HUES64 (cell line): ENCODE data around the gene AQP9.

Experiments
- H3K27ac ChIP-seq: 2 replicates; pipeline ENCODE4 v1.7.0; 2013; ENCODE audit warnings: low read depth, low read length, inconsistent platforms
- H3K27me3 ChIP-seq: 2 replicates; pipeline ENCODE4 v1.6.1; 2013; ENCODE audit warnings: mild to moderate bottlenecking, low read length; ENCODE audit not compliant: insufficient read depth
- H3K36me3 ChIP-seq: 2 replicates; pipeline ENCODE4 v1.6.1; 2013; ENCODE audit warnings: mild to moderate bottlenecking, low read length; ENCODE audit not compliant: insufficient read depth
- H3K4me1 ChIP-seq: 2 replicates; pipeline ENCODE4 v1.6.1; 2013; ENCODE audit warnings: mild to moderate bottlenecking, low read length, moderate library complexity; ENCODE audit not compliant: insufficient read depth
- H3K4me3 ChIP-seq: 2 replicates; pipeline ENCODE4 v1.5.1; 2013; ENCODE audit warnings: mild to moderate bottlenecking, low read length, moderate library complexity
- H3K9ac ChIP-seq: 2 replicates; pipeline ENCODE4 v1.6.1; 2013; ENCODE audit warnings: mild to moderate bottlenecking, low read depth, low read length
- H3K9me3 ChIP-seq: 2 replicates; pipeline ENCODE4 v1.6.1; 2013; ENCODE audit warnings: low read depth, low read length; ENCODE audit not compliant: insufficient read depth
- WGBS: fragments of 150-250, 120-280 bp; methylation state at CpG from one replicate; pipeline ENCODE4 v1.1.7; 2013; ENCODE audit warnings: missing lambda C conversion rate; 5-methylcytosine and 5-hydroxymethylcytosine counted together

AQP9 gene

GRCh38 chr15:58139989-58140522 lies 1.9 kb downstream of the AQP9 start:
- H3K27me3 ChIP-seq: no peaks in the 10 kb centered on the region
- H3K9ac ChIP-seq: no peak overlapping the region
- no peaks in the 10 kb centered on the region for H3K36me3 ChIP-seq
- 95% methylated on average over 3 of the region's 3 CpGs for WGBS
- peaks cover 8% of the 10 kb centered on the region; the same call in 1 of the 2 replicates for H3K4me1 ChIP-seq
- no peak overlapping the region for H3K4me3 ChIP-seq
- H3K9me3 ChIP-seq: no peaks in the 10 kb centered on the region
- no peak overlapping the region for H3K27ac ChIP-seq

GRCh38 chr15:58141894-58142293 lies 3.7 kb downstream of the AQP9 start:
- Histone ChIP-seq H3K36me3 (no peaks in the 10 kb centered on the region), H3K9ac (no peak overlapping the region), H3K27ac (no peak overlapping the region), H3K27me3 (no peaks in the 10 kb centered on the region), H3K9me3 (no peaks in the 10 kb centered on the region), H3K4me1 (peaks cover 8% of the 10 kb centered on the region; the same call in 1 of the 2 replicates), H3K4me3 (no peak overlapping the region)
- WGBS: 90% methylated on average over 6 of the region's 6 CpGs

GRCh38 chr15:58142827-58143461 lies 4.8 kb downstream of the AQP9 start:
- 85% methylated on average over 6 of the region's 6 CpGs for WGBS
- Histone ChIP-seq H3K27me3 (no peaks in the 10 kb centered on the region), H3K4me3 (no peak overlapping the region), H3K9me3 (no peaks in the 10 kb centered on the region), H3K36me3 (no peaks in the 10 kb centered on the region), H3K4me1 (peaks cover 8% of the 10 kb centered on the region; the same call in 1 of the 2 replicates), H3K9ac (no peak overlapping the region), H3K27ac (no peak overlapping the region)

- no peaks in the 10 kb centered on the region for H3K4me1 ChIP-seq
Measured at GRCh38 chr15:58145606-58146005, 7.4 kb downstream of the AQP9 start.

GRCh38 chr15:58146211-58146610 lies 8.0 kb downstream of the AQP9 start:
- Histone ChIP-seq H3K36me3 (no peaks in the 10 kb centered on the region), H3K27me3 (no peaks in the 10 kb centered on the region), H3K9me3 (no peaks in the 10 kb centered on the region), H3K9ac (no peak overlapping the region), H3K4me3 (no peak overlapping the region), H3K27ac (no peak overlapping the region), H3K4me1 (no peaks in the 10 kb centered on the region)
- no CpG with 5 or more reads among the region's 4 CpGs for WGBS

More at GRCh38 chr15:58145606-58146005, 7.4 kb downstream of the AQP9 start:
- H3K9me3 ChIP-seq: no peaks in the 10 kb centered on the region
- H3K36me3 ChIP-seq: no peaks in the 10 kb centered on the region
- no peak overlapping the region for H3K9ac ChIP-seq
- H3K4me3 ChIP-seq: no peak overlapping the region
- H3K27ac ChIP-seq: no peak overlapping the region
- H3K27me3 ChIP-seq: no peaks in the 10 kb centered on the region

GRCh38 chr15:58146749-58147148 lies 8.6 kb downstream of the AQP9 start:
- H3K4me1 ChIP-seq: no peaks in the 10 kb centered on the region
- H3K36me3 ChIP-seq: no peaks in the 10 kb centered on the region
- no peak overlapping the region for H3K27ac ChIP-seq
- no peaks in the 10 kb centered on the region for H3K9me3 ChIP-seq
- H3K27me3 ChIP-seq: no peaks in the 10 kb centered on the region
- no peak overlapping the region for H3K9ac ChIP-seq
- H3K4me3 ChIP-seq: no peak overlapping the region
- 86% methylated on average over 7 of the region's 7 CpGs for WGBS

GRCh38 chr15:58147171-58147611 lies 9.0 kb downstream of the AQP9 start:
- no peaks in the 10 kb centered on the region for H3K36me3 ChIP-seq
- no peaks in the 10 kb centered on the region for H3K9me3 ChIP-seq
- no peaks in the 10 kb centered on the region for H3K4me1 ChIP-seq
- no peak overlapping the region for H3K9ac ChIP-seq
- 97% methylated on average over 5 of the region's 5 CpGs for WGBS
- no peak overlapping the region for H3K4me3 ChIP-seq
- H3K27ac ChIP-seq: no peak overlapping the region
- H3K27me3 ChIP-seq: no peaks in the 10 kb centered on the region

GRCh38 chr15:58148120-58148519 lies 9.9 kb downstream of the AQP9 start:
- no peak overlapping the region for H3K27ac ChIP-seq
- H3K27me3 ChIP-seq: no peaks in the 10 kb centered on the region
- no peaks in the 10 kb centered on the region for H3K4me1 ChIP-seq
- H3K36me3 ChIP-seq: no peaks in the 10 kb centered on the region
- H3K4me3 ChIP-seq: no peak overlapping the region
- no peaks in the 10 kb centered on the region for H3K9me3 ChIP-seq
- no peak overlapping the region for H3K9ac ChIP-seq

GRCh38 chr15:58148633-58149445 lies 10.7 kb downstream of the AQP9 start:
- Histone ChIP-seq H3K4me1 (no peaks in the 10 kb centered on the region), H3K4me3 (no peak overlapping the region), H3K9ac (no peak overlapping the region), H3K27ac (no peak overlapping the region), H3K36me3 (no peaks in the 10 kb centered on the region), H3K9me3 (no peaks in the 10 kb centered on the region), H3K27me3 (no peaks in the 10 kb centered on the region)
- 98% methylated on average over 4 of the region's 4 CpGs for WGBS

- Histone ChIP-seq H3K9ac (no peak overlapping the region), H3K36me3 (no peaks in the 10 kb centered on the region), H3K27ac (no peak overlapping the region), H3K4me1 (no peaks in the 10 kb centered on the region), H3K4me3 (no peak overlapping the region), H3K27me3 (no peaks in the 10 kb centered on the region), H3K9me3 (no peaks in the 10 kb centered on the region)
- WGBS: 96% methylated on average over 2 of the region's 2 CpGs
Measured at GRCh38 chr15:58154769-58155168, 16.6 kb downstream of the AQP9 start.

GRCh38 chr15:58159827-58160386 lies 21.7 kb downstream of the AQP9 start:
- H3K4me1 ChIP-seq: no peaks in the 10 kb centered on the region
- no peaks in the 10 kb centered on the region for H3K9me3 ChIP-seq
- H3K36me3 ChIP-seq: no peaks in the 10 kb centered on the region
- no peak overlapping the region for H3K4me3 ChIP-seq
- no peak overlapping the region for H3K9ac ChIP-seq
- H3K27ac ChIP-seq: no peak overlapping the region
- 90% methylated on average over 5 of the region's 6 CpGs for WGBS
- H3K27me3 ChIP-seq: no peaks in the 10 kb centered on the region
